GM12872 (cell line): ENCODE data around the gene ARPC5L.

Source experiments
- CTCF ChIP-seq: IDR thresholded peaks from 3 replicates; pipeline ENCODE4 v1.5.1; 2011; ENCODE audit warnings: low read depth, mild to moderate bottlenecking, low read length, moderate library complexity; ENCODE audit not compliant: insufficient read depth

ARPC5L gene

GRCh38 chr9:124869466-124869985, 7.6 kb downstream of the ARPC5L start:
- no peak for TF ChIP-seq CTCF

- TF ChIP-seq CTCF, result no peak
Observed at GRCh38 chr9:124869986-124870560, 8.1 kb downstream of the ARPC5L start.

- no peak for TF ChIP-seq CTCF
Observed at GRCh38 chr9:124870723-124871122, 8.8 kb downstream of the ARPC5L start.

GRCh38 chr9:124871156-124871561, 9.2 kb downstream of the ARPC5L start:
- no peak for TF ChIP-seq CTCF

- TF ChIP-seq CTCF, result no peak
Observed at GRCh38 chr9:124873664-124874063, 11.7 kb downstream of the ARPC5L start.

- TF ChIP-seq CTCF, result no peak
Observed at GRCh38 chr9:124875501-124875900, 13.6 kb downstream of the ARPC5L start.

- no peak for TF ChIP-seq CTCF
Observed at GRCh38 chr9:124877021-124877782, 15.3 kb downstream of the ARPC5L start.
